ENCODE results near the gene RAD51D.

DNA sequence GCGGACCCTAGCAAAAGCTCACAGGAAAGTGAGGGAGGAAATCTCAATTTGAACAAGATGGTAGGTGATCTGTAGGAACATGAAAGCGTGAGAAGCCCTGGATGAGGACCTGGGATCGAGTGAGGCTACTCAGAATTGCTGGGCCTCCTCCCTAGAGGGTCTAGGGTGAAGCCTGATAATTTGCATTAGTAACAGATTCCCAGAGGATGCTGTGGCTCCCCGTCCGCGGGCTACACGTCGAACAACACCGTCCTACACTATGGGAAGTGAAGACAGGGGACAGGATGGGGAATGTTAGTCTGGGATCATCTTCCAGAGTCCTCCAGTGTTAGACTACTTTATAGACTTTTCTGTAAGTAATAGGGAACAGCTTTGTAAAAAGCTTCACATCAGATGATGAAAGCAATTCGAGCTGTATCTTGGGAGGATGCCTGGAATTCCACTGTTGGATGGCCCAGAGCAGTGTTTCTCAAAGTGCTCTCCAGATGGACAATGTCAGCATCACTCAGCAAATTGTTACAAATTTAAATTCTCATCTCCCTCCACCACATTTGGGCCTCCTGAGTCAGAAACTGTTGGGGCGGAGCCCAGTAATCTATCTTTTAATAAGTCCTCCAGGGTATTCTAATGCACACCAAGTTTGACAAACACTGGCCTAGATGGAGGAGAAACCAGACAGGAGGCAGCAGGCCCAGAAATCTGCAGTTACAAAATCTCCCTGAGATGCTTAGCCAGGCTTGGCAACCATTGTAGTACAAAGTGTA is 8.3 kb upstream of the RAD51D start:
- no peak for TF ChIP-seq EZH2 (IDR thresholded peaks at IDR 0.05; ENCODE audit: low read length, missing control alignments)
- TF ChIP-seq, protein P1, sequence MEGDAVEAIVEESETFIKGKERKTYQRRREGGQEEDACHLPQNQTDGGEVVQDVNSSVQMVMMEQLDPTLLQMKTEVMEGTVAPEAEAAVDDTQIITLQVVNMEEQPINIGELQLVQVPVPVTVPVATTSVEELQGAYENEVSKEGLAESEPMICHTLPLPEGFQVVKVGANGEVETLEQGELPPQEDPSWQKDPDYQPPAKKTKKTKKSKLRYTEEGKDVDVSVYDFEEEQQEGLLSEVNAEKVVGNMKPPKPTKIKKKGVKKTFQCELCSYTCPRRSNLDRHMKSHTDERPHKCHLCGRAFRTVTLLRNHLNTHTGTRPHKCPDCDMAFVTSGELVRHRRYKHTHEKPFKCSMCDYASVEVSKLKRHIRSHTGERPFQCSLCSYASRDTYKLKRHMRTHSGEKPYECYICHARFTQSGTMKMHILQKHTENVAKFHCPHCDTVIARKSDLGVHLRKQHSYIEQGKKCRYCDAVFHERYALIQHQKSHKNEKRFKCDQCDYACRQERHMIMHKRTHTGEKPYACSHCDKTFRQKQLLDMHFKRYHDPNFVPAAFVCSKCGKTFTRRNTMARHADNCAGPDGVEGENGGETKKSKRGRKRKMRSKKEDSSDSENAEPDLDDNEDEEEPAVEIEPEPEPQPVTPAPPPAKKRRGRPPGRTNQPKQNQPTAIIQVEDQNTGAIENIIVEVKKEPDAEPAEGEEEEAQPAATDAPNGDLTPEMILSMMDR (conservative IDR thresholded peaks at IDR 0.05 in 1 of 2, IDR thresholded peaks at IDR 0.05 in 1 of 2; ENCODE audit: low read depth in 1 of 2, low read length in 2 of 2), result no peak

Data from fibroblast of lung (primary cell).